ENCODE data around the gene MFAP3L.

DNA sequence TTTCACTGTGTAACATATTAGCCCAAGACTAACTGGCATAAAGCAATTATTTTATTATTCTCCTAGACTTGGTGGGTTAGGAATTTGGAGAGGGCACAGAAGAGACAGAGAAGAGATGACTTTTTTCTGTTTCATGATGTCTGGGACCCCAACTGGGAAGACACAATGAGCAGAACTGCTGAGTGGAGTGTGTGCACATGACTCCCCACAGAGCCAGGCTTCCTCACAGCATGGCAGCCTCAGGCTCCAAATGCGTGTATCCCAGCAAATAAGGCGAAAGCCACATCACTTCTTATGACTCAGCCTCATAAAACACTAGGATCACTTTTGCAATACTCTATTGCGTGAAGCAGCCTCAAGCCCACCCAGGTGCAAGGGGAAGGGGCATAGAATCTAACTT is 68.4 kb downstream of the MFAP3L start:
- TF ChIP-seq GATA1 (IDR thresholded peaks at IDR 0.05; ENCODE audit: low read depth, low read length) (no peak), POLR2A (IDR thresholded peaks at IDR 0.05; ENCODE audit: low read length) (no peak)
